Mucosa of rectum (tissue), 2 donors: ENCODE data around the gene OTOP1.
"Not testable (repeated sequence)": the region's sequence is repeated elsewhere in the genome, so short reads cannot be mapped to it uniquely, and the experiment has no call there.

Source experiments
- H3K27ac ChIP-seq, 2 donors: one replicate each; pipeline ENCODE4 v1.7.0; 2013; ENCODE audit warnings: inconsistent platforms in 2 of 2, low read depth in 2 of 2, low read length in 2 of 2
- H3K27me3 ChIP-seq, 2 donors: one replicate each; pipeline ENCODE4 v1.7.0; 2013; ENCODE audit warnings: low read length in 2 of 2; ENCODE audit not compliant: control insufficient read depth in 2 of 2, insufficient read depth in 2 of 2
- H3K36me3 ChIP-seq, 2 donors: one replicate each; pipeline ENCODE4 v1.7.0; 2013; ENCODE audit warnings: low read length in 2 of 2; ENCODE audit not compliant: control insufficient read depth in 2 of 2, insufficient read depth in 2 of 2
- H3K4me1 ChIP-seq, 2 donors: one replicate each; pipeline ENCODE4 v1.7.0; 2013; ENCODE audit warnings: low read length in 2 of 2, mild to moderate bottlenecking in 1 of 2; ENCODE audit not compliant: control insufficient read depth in 2 of 2, insufficient read depth in 2 of 2
- H3K4me3 ChIP-seq, 2 donors: one replicate each; pipeline ENCODE4 v1.7.0; 2013; ENCODE audit warnings: low read length in 2 of 2
- H3K9ac ChIP-seq, 2 donors: one replicate each; pipeline ENCODE4 v1.7.0; 2013; ENCODE audit warnings: low read length in 2 of 2, low read depth in 1 of 2, mild to moderate bottlenecking in 1 of 2
- H3K9me3 ChIP-seq, 2 donors: one replicate each; pipeline ENCODE4 v1.7.0; 2013; ENCODE audit warnings: low read length in 2 of 2; ENCODE audit not compliant: control insufficient read depth in 2 of 2
- donor health status: healthy.
- donor health status: Normal muscosa, but diverticular disease.

OTOP1 gene

GRCh38 chr4:4203688-4204400, 22.9 kb downstream of the OTOP1 start:
- no peak overlapping the region for H3K4me3 ChIP-seq
- H3K9ac ChIP-seq, result no peak overlapping the region
- H3K27ac ChIP-seq, result no peak overlapping the region
- H3K9me3 ChIP-seq, result no peaks in the 10 kb centered on the region
- H3K36me3 ChIP-seq, result no peaks in the 10 kb centered on the region
- H3K27me3 ChIP-seq, result peaks cover 0 to under 1% of the 10 kb centered on the region in 2 donors
- no peaks in the 10 kb centered on the region for H3K4me1 ChIP-seq

GRCh38 chr4:4202510-4202909, 24.2 kb downstream of the OTOP1 start:
- no peak overlapping the region for H3K4me3 ChIP-seq
- H3K4me1 ChIP-seq, result no peaks in the 10 kb centered on the region
- no peak overlapping the region for H3K9ac ChIP-seq
- H3K27me3 ChIP-seq, result no peaks in the 10 kb centered on the region
- H3K9me3 ChIP-seq, result no peaks in the 10 kb centered on the region
- no peak overlapping the region for H3K27ac ChIP-seq
- no peaks in the 10 kb centered on the region for H3K36me3 ChIP-seq

GRCh38 chr4:4200624-4201023, 26.1 kb downstream of the OTOP1 start:
- Histone ChIP-seq H3K4me3 (no peak overlapping the region), H3K4me1 (no peaks in the 10 kb centered on the region), H3K27ac (no peak overlapping the region), H3K9ac (no peak overlapping the region), H3K36me3 (no peaks in the 10 kb centered on the region), H3K27me3 (no peaks in the 10 kb centered on the region), H3K9me3 (no peaks in the 10 kb centered on the region)

GRCh38 chr4:4195354-4195753, 31.4 kb downstream of the OTOP1 start:
- no peaks in the 10 kb centered on the region for H3K36me3 ChIP-seq
- H3K9ac ChIP-seq, result no peak overlapping the region
- H3K27ac ChIP-seq, result no peak overlapping the region
- H3K9me3 ChIP-seq, result no peaks in the 10 kb centered on the region
- no peaks in the 10 kb centered on the region for H3K4me1 ChIP-seq
- no peak overlapping the region for H3K4me3 ChIP-seq
- no peaks in the 10 kb centered on the region for H3K27me3 ChIP-seq

- not testable (repeated sequence) for H3K27ac ChIP-seq, H3K36me3 ChIP-seq, H3K27me3 ChIP-seq, H3K4me3 ChIP-seq, H3K4me1 ChIP-seq, H3K9me3 ChIP-seq, H3K9ac ChIP-seq
Observed at GRCh38 chr4:4188557-4188956, 38.2 kb downstream of the OTOP1 start.

- Histone ChIP-seq H3K4me1 (no peaks in the 10 kb centered on the region), H3K27ac (no peak overlapping the region), H3K9ac (no peak overlapping the region), H3K36me3 (no peaks in the 10 kb centered on the region), H3K9me3 (no peaks in the 10 kb centered on the region), H3K4me3 (no peak overlapping the region), H3K27me3 (peaks cover 2% of the 10 kb centered on the region in 2 donors)
Observed at GRCh38 chr4:4185528-4185927, 41.2 kb downstream of the OTOP1 start.

- Histone ChIP-seq H3K4me3 (no peak overlapping the region), H3K9me3 (no peaks in the 10 kb centered on the region), H3K4me1 (no peaks in the 10 kb centered on the region), H3K27ac (no peak overlapping the region), H3K9ac (no peak overlapping the region), H3K36me3 (no peaks in the 10 kb centered on the region), H3K27me3 (peaks cover 2% of the 10 kb centered on the region in 2 donors)
Observed at GRCh38 chr4:4182835-4183568, 43.7 kb downstream of the OTOP1 start.

GRCh38 chr4:4170596-4171150, 56.1 kb downstream of the OTOP1 start:
- Histone ChIP-seq H3K27me3 (no peaks in the 10 kb centered on the region), H3K4me3 (no peak overlapping the region)

GRCh38 chr4:4167981-4168780, 58.5 kb downstream of the OTOP1 start:
- not testable (repeated sequence) for H3K27ac ChIP-seq, H3K27me3 ChIP-seq, H3K4me3 ChIP-seq, H3K9ac ChIP-seq, H3K36me3 ChIP-seq, H3K9me3 ChIP-seq, H3K4me1 ChIP-seq

More at GRCh38 chr4:4170596-4171150, 56.1 kb downstream of the OTOP1 start:
- H3K9me3 ChIP-seq, result no peaks in the 10 kb centered on the region
- H3K9ac ChIP-seq, result no peak overlapping the region
- H3K36me3 ChIP-seq, result no peaks in the 10 kb centered on the region
- no peak overlapping the region for H3K27ac ChIP-seq
- H3K4me1 ChIP-seq, result no peaks in the 10 kb centered on the region

GRCh38 chr4:4166986-4167385, 59.7 kb downstream of the OTOP1 start:
- not testable (repeated sequence) for H3K27me3 ChIP-seq, H3K27ac ChIP-seq, H3K36me3 ChIP-seq, H3K9ac ChIP-seq, H3K9me3 ChIP-seq, H3K4me1 ChIP-seq, H3K4me3 ChIP-seq
